Measurements from ENCODE around the gene POTEE.
"Not testable (repeated sequence)": the region's sequence is repeated elsewhere in the genome, so short reads cannot be mapped to it uniquely, and the experiment has no call there.

DNA sequence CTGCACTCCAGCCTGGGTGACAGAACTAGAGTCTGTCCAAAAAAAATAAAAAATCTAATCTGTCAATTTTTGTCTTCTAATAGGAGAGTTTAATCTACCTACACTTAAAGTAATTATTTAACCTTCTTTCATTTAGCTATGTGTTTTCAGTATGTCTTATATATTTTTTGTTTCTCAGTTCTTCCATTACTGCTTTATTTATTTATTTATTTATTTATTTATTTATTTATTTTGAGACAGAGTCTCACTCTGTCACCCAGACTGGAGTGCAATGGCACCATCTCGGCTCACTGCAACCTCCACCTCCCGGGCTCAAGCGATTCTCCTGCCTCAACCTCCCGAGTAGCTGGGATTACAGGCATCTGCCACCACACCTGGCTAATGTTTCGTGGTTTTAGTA is 43.8 kb upstream of the POTEE start:
- not testable (repeated sequence) for TF ChIP-seq FOXM1 (IDR thresholded peaks at IDR 0.05; ENCODE audit: borderline replicate concordance); FOXK2 (IDR thresholded peaks at IDR 0.05); SP1 (IDR thresholded peaks at IDR 0.05); PKNOX1 (IDR thresholded peaks at IDR 0.05); SUZ12 (IDR thresholded peaks at IDR 0.05); ZNF384 (IDR thresholded peaks at IDR 0.05)
